HG02610 (cell line): ENCODE data around the gene IQGAP2.
"Not testable (repeated sequence)": the region's sequence is repeated elsewhere in the genome, so short reads cannot be mapped to it uniquely, and the experiment has no call there.

ENCODE experiments used
- ATAC-seq: cut with Tn5 transposase; IDR thresholded peaks from one replicate; pipeline ENCODE4 v1.9.1; 2021; ENCODE audit warnings: mild to moderate bottlenecking, moderate library complexity; ENCODE audit not compliant: unreplicated experiment

IQGAP2 gene

DNA sequence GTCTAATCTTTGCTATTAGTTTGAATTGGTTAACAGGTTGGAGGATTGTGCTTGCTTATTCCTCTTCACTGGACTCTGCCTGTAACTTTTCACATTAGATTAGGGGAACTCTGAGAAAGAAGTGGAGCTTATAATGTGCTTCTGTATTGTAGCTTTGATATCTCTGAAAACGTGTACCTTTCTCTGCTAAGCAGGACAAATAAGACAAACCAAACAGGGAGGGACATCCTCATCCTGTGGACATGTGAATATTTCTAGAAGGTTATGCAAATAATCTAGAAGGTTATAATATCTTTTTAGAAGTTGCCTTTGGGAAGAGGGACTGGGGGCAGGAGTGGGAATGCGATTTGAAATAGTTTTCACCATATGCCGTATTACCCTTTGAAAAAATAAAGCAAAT is 11.7 kb downstream of the IQGAP2 start:
- ATAC-seq: no peak

DNA sequence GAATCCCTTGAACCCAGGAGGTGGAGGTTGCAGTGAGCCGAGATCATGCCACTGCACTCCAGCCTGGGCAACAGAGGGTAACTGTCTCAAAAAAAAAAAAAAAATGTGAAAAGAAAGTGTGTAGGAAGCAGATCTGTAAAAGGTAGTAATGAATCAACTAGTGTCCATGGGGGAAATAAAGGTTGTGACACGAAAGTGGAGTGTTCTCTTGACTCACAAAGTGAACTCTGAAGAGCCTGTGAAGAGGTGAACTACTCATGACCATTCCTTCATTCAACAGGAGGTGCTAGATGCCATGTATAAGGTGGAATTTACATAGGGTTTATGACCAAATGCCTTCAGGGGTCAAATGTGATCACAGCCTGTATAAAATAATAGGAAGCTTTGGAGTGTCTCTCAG is 12.8 kb downstream of the IQGAP2 start:
- ATAC-seq: no peak

DNA sequence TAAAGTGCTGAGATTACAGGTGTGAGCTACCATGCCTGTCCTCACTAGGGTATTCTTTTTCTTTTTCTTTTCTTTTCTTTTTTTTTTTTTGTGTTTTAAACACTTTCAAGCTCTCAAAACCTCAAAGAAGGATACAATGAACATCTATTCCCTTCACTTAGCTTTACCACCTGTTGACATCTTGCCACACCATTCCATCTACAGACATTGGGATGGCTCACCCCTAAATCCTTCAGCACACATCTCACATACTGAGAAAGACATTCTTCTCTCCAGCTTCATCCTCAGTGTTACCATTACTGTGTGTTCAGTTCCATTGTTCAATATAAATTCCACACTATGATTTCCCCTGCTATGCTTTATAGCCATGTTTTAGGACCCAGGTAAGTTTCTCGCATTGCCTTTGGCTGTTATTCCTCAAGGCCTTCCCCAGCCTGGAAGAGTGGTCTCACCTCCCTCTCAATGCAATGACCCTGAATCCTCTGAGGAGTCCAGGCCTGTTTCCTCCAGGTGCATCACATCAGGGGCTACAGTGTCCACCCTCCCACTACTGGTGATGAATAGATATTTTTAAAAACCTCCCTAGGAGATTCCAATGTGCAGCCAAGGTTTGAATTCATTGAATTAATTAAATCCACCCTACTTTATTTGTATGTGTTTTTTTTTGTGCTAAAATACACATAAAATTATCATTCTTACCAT is 16.7 kb downstream of the IQGAP2 start:
- no peak for ATAC-seq

DNA sequence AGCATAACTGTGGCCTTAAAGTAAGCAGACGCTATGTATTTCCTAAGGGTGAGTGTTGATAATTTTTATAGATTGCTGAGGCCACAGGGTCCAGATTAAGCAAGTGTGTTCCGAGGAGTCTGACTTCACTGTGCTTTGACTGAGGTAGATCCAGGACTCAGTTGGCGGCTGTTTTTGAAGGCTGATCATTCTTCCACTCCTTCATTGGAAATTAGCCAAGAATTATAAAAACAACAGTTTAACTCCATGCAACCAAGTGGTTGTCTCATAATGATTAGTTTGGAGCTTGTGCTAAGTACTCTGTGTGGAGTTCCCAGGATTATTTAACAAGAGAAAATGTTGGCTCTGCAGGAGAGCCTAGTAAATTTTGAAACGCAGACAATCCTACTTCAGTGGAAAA is 19.1 kb downstream of the IQGAP2 start:
- no peak for ATAC-seq

DNA sequence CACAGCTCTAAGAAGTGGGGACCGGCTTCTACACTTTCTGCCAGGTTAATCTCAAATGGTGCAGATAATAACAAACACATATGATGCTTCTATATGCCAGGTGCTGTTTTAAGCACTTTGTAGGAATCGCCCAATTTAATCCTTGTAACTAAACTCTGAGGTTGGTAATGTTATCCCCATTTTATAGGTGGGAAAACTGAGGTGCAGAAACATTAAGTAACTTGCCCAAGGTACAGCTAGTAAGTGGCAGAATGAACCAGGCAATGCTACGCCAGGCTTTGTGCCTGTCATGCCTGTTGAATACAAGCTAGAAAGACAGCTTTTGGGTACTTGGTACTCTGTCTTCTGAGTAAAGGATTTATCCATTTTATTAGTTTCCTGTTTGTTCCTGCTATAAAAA is 19.7 kb downstream of the IQGAP2 start:
- ATAC-seq: no peak

DNA sequence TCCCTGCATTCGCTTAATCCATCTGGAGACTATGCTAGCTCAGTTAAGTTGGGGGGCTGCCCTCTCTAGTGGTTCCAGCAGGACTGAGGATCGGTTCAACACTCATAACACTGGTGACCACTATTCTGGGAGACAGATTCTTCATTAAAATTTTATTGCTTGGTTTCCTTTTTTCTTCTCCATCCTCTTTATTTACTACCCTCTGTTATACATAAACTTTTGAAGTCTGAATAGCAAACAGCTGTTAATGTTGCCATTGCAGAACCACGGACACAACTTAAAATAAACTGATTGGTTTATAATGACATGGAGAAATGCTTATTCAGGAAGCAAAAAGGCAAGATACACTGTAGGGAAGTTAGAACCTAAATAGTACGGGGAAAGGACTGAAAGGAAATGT is 22.1 kb downstream of the IQGAP2 start:
- ATAC-seq: no peak

DNA sequence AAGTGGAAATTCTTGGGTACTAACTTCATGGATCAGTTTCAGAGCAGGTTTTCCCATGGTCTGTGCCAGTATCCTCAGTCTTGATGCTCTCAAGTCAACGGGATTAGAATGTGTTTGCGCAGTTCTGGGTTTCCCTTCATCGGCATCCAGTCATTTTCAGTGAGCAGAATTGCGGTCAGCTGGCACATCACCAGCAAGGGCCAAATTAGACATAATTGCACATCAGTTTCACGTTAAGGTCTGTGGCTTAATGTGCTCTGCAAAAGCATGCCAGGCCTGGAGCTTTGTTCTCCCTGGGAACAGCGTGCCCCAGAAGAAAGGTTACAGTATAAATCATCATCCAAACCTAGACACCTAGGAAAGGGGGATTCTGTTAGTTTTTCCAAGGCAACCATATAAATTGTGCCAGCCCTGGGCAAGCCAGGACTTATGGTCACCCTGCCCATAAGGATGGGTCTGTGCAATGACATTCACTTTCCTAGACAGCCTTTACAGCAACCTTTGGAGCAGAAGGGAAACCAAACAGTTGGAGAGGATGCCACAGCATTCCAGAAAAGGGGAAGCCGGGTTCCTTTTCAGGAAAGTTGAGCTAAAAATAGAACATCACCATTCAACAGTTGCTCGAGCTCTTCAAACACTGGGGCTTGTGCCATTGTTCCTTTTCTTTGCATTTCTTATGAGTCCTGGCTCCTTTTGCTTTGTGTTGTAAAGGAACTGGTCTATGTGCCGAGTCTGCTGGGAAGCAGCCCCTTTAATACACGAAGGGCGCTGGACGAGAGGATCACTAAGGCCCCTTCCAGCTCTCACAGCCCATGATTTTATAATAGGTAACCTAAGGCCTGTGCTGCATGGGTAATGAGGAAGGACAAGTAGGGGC is 23.1 kb downstream of the IQGAP2 start:
- ATAC-seq: no peak

DNA sequence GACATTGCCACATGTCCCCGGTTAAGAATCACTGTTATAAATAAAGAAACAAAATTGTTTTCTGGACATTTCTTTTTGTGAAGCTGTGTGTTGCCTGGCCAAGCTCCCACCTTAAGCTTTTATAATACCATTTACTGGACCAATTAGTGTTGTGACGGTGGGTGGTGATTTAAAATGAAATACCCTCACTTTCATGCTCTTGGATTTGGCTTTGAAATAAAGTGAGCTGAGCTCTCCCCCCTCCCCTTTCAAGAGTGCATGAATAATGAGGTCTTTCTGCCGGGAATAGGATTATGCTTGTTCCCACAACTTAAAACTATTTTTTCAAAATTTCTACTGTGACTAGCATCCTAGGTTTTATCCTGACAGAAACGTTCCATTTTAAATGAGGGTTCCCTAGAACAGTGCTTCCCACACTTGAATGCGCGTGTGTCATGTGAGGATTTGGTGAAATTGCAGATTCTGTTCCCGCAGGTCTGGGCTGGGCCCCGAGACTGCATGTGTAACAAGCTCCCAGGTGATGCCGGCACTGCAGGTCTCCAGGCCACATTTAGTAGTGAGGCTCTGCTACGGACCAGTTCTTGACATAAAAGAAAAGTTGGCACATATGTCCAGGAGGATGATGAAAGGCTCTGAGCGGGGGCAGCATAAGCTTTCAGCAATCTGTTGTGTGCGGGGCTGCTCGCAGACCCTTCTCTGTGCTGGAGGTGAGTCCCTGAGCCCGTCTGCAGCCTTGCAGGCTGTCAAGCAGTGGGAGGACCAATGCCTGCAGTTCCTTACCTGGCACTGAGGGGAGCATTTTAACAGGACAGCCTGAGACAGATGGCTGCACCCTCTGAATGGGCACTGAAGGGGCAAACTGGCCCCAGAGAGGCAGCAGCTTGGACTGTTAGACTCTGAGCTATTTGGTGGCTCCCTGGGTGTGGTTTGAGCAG is 24.4 kb downstream of the IQGAP2 start:
- no peak for ATAC-seq

DNA sequence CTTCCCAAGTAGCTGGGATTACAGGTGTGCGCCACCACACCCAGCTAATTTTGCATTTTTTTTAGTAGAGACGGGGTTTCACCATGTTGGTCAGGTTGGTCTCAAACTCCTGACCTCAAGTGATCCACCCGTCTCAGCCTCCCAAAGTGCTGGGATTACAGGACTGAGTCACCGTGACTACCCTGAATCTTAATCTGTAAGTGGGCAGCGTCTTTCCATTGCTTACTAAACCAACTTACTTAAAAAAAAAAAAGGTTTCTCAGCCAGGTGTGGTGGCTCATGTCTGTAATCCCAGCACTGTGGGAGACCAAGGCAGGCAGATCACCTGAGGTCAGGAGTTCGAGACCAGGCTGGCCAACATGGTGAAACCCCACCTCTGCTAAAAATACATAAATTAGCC is 25.5 kb downstream of the IQGAP2 start:
- ATAC-seq: not testable (repeated sequence)

DNA sequence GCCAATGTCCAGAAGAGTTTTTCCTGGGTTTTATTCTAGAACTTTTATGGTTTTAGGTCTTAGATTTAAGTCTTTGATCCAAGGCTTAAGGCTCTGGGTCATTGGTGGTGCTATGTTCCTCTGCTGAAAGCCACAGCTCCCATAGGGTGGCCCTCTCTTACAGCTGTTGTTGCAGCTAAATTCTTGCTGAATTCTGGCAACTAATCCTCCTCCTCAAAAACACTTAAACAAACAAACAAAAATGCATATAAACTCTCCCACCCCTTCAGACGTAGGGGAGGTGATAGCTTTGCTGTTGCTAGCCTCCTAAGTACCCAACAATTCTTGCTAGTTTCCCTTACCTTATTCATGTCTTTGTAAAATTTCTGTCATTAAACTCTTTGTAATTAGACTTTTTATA is 30.2 kb downstream of the IQGAP2 start:
- ATAC-seq: no peak

DNA sequence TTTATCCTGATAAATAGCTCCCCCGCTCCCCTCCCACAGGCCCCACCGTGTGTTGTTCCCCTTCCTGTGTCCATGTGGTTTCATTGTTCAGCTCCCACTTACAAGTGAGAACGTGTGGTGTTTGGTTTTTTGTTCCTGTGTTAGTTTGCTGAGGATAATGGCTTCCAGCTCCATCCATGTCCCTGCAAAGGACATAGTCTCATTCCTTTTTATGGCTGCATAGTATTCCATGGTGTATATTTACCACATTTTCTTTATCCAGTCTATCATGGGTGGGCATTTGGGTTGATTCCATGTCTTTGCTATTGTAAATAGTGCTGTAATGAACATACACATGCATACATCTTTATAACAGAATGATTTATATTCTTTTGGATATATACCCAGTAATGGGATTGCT is 34.4 kb downstream of the IQGAP2 start:
- ATAC-seq: not testable (repeated sequence)

DNA sequence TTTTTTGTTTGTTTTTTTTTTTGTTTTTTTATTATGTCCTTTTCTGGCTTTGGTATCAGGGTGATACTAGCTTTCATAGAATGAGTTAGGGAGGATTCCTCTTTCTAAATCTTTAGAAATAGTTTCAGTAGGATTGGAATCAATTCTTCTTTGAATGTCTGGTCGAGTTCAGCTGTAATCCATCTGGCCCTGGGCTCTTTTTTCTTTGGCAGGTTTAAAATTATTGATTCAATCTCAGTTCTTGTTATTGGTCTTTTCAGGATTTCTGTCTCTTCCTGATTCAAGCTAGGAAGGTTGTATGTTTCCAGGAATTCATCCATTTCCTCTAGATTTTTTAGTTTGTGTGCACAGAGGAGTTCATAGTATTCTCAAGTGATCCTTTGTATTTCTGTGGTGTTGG is 34.9 kb downstream of the IQGAP2 start:
- no peak for ATAC-seq

DNA sequence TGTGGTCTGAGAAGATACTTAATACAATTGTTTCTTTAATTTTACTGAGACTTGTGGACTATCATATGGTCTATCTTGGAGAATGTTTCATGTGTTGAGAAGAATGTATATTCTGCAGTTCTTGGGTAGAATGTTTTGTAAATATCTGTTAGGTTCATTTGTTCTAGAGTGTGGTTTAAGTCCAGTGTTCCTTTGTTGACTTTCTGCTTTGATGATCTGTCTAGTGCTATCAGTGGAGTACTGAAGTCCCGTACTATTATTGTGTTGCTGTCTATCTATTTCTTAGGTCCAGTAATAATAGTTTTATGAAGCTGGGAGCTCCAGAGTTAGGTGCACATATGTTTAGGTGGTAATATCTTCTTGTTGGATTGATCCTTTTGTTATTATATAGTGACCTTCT is 36.1 kb downstream of the IQGAP2 start:
- no peak for ATAC-seq

DNA sequence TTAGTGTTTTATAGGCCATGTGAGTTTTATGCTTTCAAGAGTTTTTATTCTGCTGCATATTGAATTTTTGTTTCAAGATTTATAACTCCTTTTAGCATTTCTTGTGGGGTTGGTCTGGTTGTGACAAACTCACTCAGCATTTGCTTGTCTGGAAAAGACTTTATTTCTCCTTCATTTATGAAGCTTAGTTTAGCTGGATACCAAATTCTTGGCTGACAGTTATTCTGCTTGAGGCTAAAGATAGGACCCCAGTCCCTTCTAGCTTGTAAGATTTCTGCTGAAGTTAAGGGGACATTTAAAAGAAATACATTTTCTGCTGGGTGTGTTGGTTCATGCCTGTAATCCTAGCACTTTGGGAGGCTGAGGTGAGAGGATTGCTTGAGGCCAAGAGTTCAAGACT is 36.8 kb downstream of the IQGAP2 start:
- no peak for ATAC-seq

DNA sequence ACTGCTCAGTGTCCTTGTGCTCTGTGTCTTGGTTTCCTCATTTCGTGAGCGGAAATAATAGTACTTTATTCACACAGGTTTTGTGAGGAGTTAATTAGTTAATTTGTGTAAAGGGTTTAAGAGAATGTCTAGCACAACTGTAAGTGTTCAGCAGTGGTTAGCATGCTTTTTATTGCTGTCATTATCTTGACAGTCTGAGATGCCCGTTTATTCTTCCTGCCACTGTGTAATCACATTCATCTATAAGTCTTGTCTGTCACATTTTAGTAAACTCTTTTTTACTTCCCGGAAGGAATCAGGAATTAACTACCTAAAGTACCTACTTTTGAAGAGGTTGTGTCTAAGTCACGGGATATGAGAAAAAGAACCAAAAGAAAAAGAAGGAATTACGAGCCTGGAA is 38.0 kb downstream of the IQGAP2 start:
- ATAC-seq: no peak

DNA sequence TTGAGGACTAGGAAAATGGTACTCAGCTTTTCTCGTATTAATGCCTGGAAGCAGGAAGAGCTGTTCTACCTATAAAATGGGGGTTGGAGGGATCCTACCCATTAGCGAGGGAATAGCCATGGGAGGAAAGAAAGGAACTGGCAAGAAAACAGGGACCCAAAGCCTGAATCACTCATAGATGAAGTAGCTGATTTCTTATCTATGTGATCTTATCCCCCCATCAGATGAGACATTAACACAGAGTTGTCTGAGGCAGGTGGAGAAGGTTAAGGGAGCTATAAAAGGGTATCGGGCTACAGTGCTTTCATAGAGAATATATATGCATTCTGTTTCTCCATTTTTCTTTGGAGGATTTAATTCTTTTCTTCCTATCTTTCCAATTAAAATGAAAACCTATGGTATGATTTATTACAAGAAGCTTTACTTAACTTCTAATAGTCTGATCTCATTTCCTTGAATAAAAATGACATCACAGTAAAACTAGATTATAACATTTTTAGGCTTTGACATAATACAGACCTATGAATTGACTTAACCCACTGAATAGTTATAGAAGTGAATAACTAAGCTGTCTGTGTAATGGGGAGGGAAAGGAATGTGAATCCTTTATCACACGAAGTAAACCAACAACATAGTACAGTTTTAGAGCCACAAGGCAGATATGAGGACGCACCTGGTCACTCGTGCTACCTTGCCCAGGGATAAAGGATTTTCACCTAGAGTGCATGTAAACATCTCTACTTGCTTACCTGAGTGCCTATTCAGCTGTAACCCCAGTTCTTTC is 39.0 kb downstream of the IQGAP2 start:
- no peak for ATAC-seq

DNA sequence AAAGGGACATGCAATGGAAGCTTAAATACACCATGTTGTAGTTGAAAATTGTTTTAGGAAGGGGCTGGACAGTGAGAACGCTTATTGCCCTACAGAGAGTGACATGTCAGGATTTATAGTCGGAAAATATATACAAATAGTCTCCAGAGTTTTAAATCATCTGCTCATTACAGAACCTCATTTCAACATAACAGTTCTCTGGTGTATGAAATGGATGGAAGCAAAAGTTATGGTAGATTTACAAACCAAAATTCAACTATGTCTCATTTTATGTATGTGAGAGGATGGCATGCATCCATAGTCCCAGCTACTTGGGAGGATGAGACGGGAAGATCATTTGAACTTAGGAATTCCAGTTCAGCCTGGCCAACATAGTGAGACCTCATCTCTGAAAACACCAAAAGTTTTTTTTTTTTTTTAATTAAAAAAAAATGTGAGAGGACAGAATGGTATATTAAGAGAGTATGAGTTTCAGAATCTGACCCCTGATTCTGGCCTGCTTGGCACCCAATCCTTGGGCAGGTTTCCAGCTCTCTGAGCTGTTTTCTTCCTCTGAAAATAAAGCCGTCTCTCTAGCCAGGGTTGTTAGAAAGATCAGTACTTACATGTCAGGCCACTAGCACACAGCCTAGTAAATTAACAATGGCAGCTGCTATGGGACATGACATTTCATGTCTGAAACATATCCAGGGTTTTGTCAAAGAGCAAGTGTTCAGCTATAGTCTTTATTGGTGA is 40.1 kb downstream of the IQGAP2 start:
- no peak for ATAC-seq

DNA sequence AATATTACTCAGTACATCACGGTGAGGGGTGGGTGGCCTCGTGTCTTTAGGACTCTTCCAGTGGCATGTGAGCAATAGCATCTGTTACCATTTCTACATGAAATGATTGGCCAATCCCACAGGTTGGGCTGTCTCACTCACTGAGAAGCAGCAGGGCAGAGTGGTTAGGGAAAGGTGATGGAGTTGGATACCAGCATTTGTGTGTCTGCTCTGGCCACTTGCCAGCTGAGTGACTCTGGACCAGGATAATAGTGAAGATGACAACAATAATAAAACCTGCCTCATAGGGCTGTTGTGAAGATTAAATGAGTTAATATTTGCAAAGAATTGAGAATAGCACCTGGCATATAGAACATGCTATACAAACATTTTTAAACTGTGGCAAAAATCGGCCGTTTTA is 42.0 kb downstream of the IQGAP2 start:
- ATAC-seq: no peak

DNA sequence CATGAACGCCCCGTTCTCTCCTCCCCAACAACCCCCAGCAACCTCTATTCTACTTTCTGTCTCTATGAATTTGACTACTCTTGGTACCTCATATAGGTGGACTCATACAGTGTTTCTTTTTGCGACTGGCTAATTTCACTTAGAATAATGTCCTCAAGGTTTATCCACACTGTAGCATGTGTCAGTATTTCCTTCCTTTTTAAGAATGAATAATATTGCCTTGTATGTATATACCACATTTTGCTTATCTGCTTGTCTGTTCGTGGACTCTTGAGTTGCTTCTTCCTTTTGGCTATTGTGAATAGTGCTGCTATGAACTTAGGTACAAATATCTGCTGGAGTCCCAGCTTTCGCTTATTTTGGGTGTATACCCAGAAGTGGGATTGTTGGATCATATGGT is 42.7 kb downstream of the IQGAP2 start:
- no peak for ATAC-seq

DNA sequence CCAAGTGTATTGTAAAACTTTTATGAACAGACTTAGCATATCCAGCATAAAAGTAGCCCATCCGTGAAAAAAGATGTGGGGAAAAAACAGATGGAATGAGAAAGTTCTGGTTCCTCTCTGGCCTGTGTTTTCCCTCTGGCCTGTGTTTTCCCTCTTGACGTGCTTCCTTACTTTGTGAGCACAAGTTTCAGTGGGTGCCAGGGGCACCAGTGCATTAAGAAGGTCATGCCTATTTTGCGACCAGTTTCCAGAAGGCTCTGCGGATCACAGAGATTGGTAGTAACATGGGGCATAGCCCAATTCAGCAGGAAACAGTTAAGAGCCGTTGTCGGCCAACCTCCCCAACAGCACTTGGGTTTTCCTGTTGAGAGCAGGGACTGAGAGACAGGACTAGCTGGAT is 43.7 kb downstream of the IQGAP2 start:
- no peak for ATAC-seq
